H9 (cell line): ENCODE data around the gene AVPR2. TPM values are rescaled to one million over a fixed set of nuclear protein-coding genes. Genes with fewer than 3 reads are reported as not detected.
A peak's percentile ranks its signal among the peaks of the same experiment; 100 is the strongest.

Experiments used
- DNase-seq: peaks from one replicate; pipeline ENCODE4 v3.0.0-alpha.2; 2017
- H2AFZ ChIP-seq: one replicate; pipeline ENCODE4 v1.6.1; 2013; ENCODE audit warnings: mild to moderate bottlenecking, low read length, control low read depth, moderate library complexity
- H2AK5ac ChIP-seq: 2 replicates; pipeline ENCODE4 v1.6.1; 2013; ENCODE audit warnings: low read length, control low read depth, mixed read lengths; ENCODE audit not compliant: insufficient read length
- H2BK120ac ChIP-seq: one replicate; pipeline ENCODE4 v1.6.1; 2013; ENCODE audit warnings: low read depth, mild to moderate bottlenecking, low read length, control low read depth, inconsistent platforms; ENCODE audit not compliant: poor library complexity, severe bottlenecking
- H2BK12ac ChIP-seq: 2 replicates; pipeline ENCODE4 v1.6.1; 2013; ENCODE audit warnings: low read length, control low read depth, mixed read lengths, low read depth; ENCODE audit not compliant: insufficient read length
- H2BK15ac ChIP-seq: 2 replicates; pipeline ENCODE4 v1.6.1; 2013; ENCODE audit warnings: low read depth, low read length, control low read depth
- H2BK20ac ChIP-seq: one replicate; pipeline ENCODE4 v1.6.1; 2013; ENCODE audit warnings: low read depth, mild to moderate bottlenecking, low read length, control low read depth, inconsistent platforms; ENCODE audit not compliant: poor library complexity, severe bottlenecking
- H2BK5ac ChIP-seq: 2 replicates; pipeline ENCODE4 v1.6.1; 2013; ENCODE audit warnings: low read length, control low read depth, mixed read lengths; ENCODE audit not compliant: insufficient read length
- H3K14ac ChIP-seq: 2 replicates; pipeline ENCODE4 v1.6.1; 2013; ENCODE audit warnings: low read length, control low read depth; ENCODE audit not compliant: insufficient read depth
- H3K18ac ChIP-seq: 2 replicates; pipeline ENCODE4 v1.6.1; 2013; ENCODE audit warnings: low read depth, mild to moderate bottlenecking, mixed read lengths, low read length, control low read depth; ENCODE audit not compliant: insufficient read length
- H3K23ac ChIP-seq: 2 replicates; pipeline ENCODE4 v1.6.1; 2013; ENCODE audit warnings: low read length, control low read depth, mixed read lengths, low read depth; ENCODE audit not compliant: insufficient read length
- H3K23me2 ChIP-seq: 2 replicates; pipeline ENCODE4 v1.6.1; 2013; ENCODE audit warnings: low read depth, mild to moderate bottlenecking, mixed read lengths, low read length, control low read depth; ENCODE audit not compliant: insufficient read length, poor library complexity, severe bottlenecking
- H3K27ac ChIP-seq: 2 replicates; pipeline ENCODE4 v1.5.1; 2013; ENCODE audit warnings: low read length, control low read depth, mixed read lengths, low read depth; ENCODE audit not compliant: insufficient read length
- H3K27me3 ChIP-seq: 2 replicates; pipeline ENCODE4 v1.6.1; 2013; ENCODE audit warnings: low read length, control low read depth, inconsistent platforms; ENCODE audit not compliant: insufficient read depth
- H3K4ac ChIP-seq: 2 replicates; pipeline ENCODE4 v1.6.1; 2013; ENCODE audit warnings: low read depth, mild to moderate bottlenecking, control low read depth, inconsistent platforms, low read length, moderate library complexity
- H3K4me1 ChIP-seq: 2 replicates; pipeline ENCODE4 v1.6.1; 2013; ENCODE audit warnings: low read length, control low read depth, inconsistent platforms; ENCODE audit not compliant: insufficient read depth
- H3K4me2 ChIP-seq: 2 replicates; pipeline ENCODE4 v1.6.1; 2013; ENCODE audit warnings: low read length, control low read depth, mixed read lengths; ENCODE audit not compliant: insufficient read length, insufficient read depth
- H3K56ac ChIP-seq: 2 replicates; pipeline ENCODE4 v1.6.1; 2013; ENCODE audit warnings: low read depth, mild to moderate bottlenecking, mixed read lengths, low read length, control low read depth; ENCODE audit not compliant: insufficient read length
- H3K79me1 ChIP-seq: 2 replicates; pipeline ENCODE4 v1.6.1; 2013; ENCODE audit warnings: low read depth, mild to moderate bottlenecking, moderate library complexity, low read length, control low read depth, inconsistent platforms; ENCODE audit not compliant: insufficient read depth, poor library complexity, severe bottlenecking
- H3K79me2 ChIP-seq: 2 replicates; pipeline ENCODE4 v1.6.1; 2013; ENCODE audit warnings: low read length, control low read depth, inconsistent platforms; ENCODE audit not compliant: insufficient read depth
- H3K9ac ChIP-seq: 2 replicates; pipeline ENCODE4 v1.6.1; 2013; ENCODE audit warnings: low read length, control low read depth, mixed read lengths; ENCODE audit not compliant: insufficient read length; ENCODE audit errors: extremely low read depth
- H3K9me3 ChIP-seq: one replicate; pipeline ENCODE4 v1.6.1; 2013; ENCODE audit warnings: low read depth, low read length, inconsistent platforms; ENCODE audit not compliant: control insufficient read depth
- H3T11ph ChIP-seq: one replicate; pipeline ENCODE4 v1.6.1; 2013; ENCODE audit warnings: mild to moderate bottlenecking, low read length, control low read depth, inconsistent platforms
- H4K20me1 ChIP-seq: one replicate; pipeline ENCODE4 v1.6.1; 2013; ENCODE audit not compliant: control insufficient read depth, insufficient read length, insufficient read depth
- H4K5ac ChIP-seq: 2 replicates; pipeline ENCODE4 v1.6.1; 2013; ENCODE audit warnings: low read depth, mild to moderate bottlenecking, mixed read lengths, low read length, control low read depth; ENCODE audit not compliant: insufficient read length
- H4K8ac ChIP-seq: replicated peaks from 2 replicates; pipeline ENCODE4 v1.6.1; 2013; ENCODE audit warnings: low read length, control low read depth, mixed read lengths, low read depth; ENCODE audit not compliant: insufficient read length
- H4K91ac ChIP-seq: 2 replicates; pipeline ENCODE4 v1.6.1; 2013; ENCODE audit warnings: low read depth, mild to moderate bottlenecking, moderate library complexity, mixed read lengths, low read length, control low read depth; ENCODE audit not compliant: insufficient read length
- H3K27ac Mint-ChIP-seq, 3 experiments: 2 replicates in 2 of 3; 3 replicates in 1 of 3; pipeline ENCODE4 v1.8.0; 2020 to 2021; ENCODE audit warnings: mixed read lengths in 3 of 3, mild to moderate bottlenecking in 1 of 3, moderate library complexity in 1 of 3
- H3K27me3 Mint-ChIP-seq: 2 replicates; pipeline ENCODE4 v1.8.0; 2021; ENCODE audit warnings: low read depth, mild to moderate bottlenecking, moderate library complexity, mixed read lengths
- H3K36me3 Mint-ChIP-seq, 3 experiments: 2 replicates in 2 of 3; 3 replicates in 1 of 3; pipeline ENCODE4 v1.8.0; 2020 to 2021; ENCODE audit warnings: low read depth in 3 of 3, mixed read lengths in 3 of 3; ENCODE audit not compliant: insufficient read depth in 1 of 3
- H3K4me1 Mint-ChIP-seq, 2 experiments: 2 replicates each; pipeline ENCODE4 v1.8.0; 2020; ENCODE audit warnings: mixed read lengths in 2 of 2
- H3K4me3 Mint-ChIP-seq, 2 experiments: 2 replicates in 1 of 2; 3 replicates in 1 of 2; pipeline ENCODE4 v1.8.0; 2020 to 2021; ENCODE audit warnings: mild to moderate bottlenecking in 2 of 2, mixed read lengths in 2 of 2, moderate library complexity in 1 of 2
- H3K9me3 Mint-ChIP-seq, 2 experiments: 2 replicates in 1 of 2; 3 replicates in 1 of 2; pipeline ENCODE4 v1.8.0; 2020; ENCODE audit warnings: mild to moderate bottlenecking in 2 of 2, mixed read lengths in 2 of 2, moderate library complexity in 1 of 2
- CTCF ChIP-seq: fragments of 200-600 bp; sonication (generic); conservative IDR thresholded peaks from 3 replicates; pipeline ENCODE4 v1.8.0; 2021; ENCODE audit warnings: antibody characterized with exemption, mild to moderate bottlenecking
- WGBS: extraction: QIAGEN DNeasy Blood & Tissue Kit; methylation state at CpG from one replicate; pipeline ENCODE4 v1.1.7; 2013; ENCODE audit warnings: missing lambda C conversion rate, low lambda C conversion rate, mixed read lengths; ENCODE audit not compliant: insufficient read length; ENCODE audit errors: extremely low coverage; 5-methylcytosine and 5-hydroxymethylcytosine counted together
- total RNA-seq: library from RNA; stranded (reverse); gene quantifications from 2 replicates; pipeline ENCODE4 v1.2.1, GENCODE V29; 2021

The AVPR2 gene
- total RNA-seq, 1 experiment from 2014 or later: not detected

- WGBS: no CpG with 5 or more reads among the region's 19 CpGs
These were observed 42.7 kb downstream of the AVPR2 start for GRCh38 chrX:153947009-153947769.

More at GRCh38 chrX:153947009-153947769, 42.7 kb downstream of the AVPR2 start:
- Histone ChIP-seq H4K5ac (no peak overlapping the region), H3K18ac (no peak overlapping the region), H3K14ac (no peak overlapping the region), H3K27me3 (no peaks in the 10 kb centered on the region), H3K4me2 (no peak overlapping the region), H3K4me1 (no peaks in the 10 kb centered on the region), H2AK5ac (no peak overlapping the region), H3K79me1 (no peaks in the 10 kb centered on the region), H3K23me2 (no peaks in the 10 kb centered on the region), H3K23ac (no peak overlapping the region), H3K4ac (no peak overlapping the region), H4K20me1 (no peaks in the 10 kb centered on the region), H3K27ac (no peak overlapping the region), H3K56ac (no peak overlapping the region), H2AFZ (no peak overlapping the region), H3K9me3 (no peaks in the 10 kb centered on the region), H2BK15ac (no peak overlapping the region), H2BK120ac (no peak overlapping the region), H4K91ac (no peak overlapping the region), H3K9ac (no peak overlapping the region), H2BK5ac (no peak overlapping the region), H2BK20ac (no peak overlapping the region), H3T11ph (no peak overlapping the region), H4K8ac (no peak overlapping the region), H2BK12ac (no peak overlapping the region), H3K79me2 (no peaks in the 10 kb centered on the region)
- Mint-ChIP-seq H3K27me3 (no peaks in the 10 kb centered on the region), H3K9me3 (peaks cover 2 to 11% of the 10 kb centered on the region in 2 experiments; a peak in 2 of 5 replicates), H3K4me3 (no peak overlapping the region; a peak in 2 of 5 replicates), H3K4me1 (peaks cover 4 to 28% of the 10 kb centered on the region in 2 experiments), H3K36me3 (peaks cover 27 to 50% (median 43%) of the 10 kb centered on the region in 3 experiments), H3K27ac (peak overlapping the region in 2 of 3 experiments; percentile 92 to 94; a peak in 4 of 7 replicates)
- peak; percentile 97 for TF ChIP-seq CTCF
- peak; percentile 80 for DNase-seq
